HK-2 (cell line): Measurements from ENCODE around the gene FAM193A.
"Not testable (repeated sequence)": the region's sequence is repeated elsewhere in the genome, so short reads cannot be mapped to it uniquely, and the experiment has no call there.

Experiments used
- DNase-seq: peaks from one replicate; pipeline ENCODE4 v3.0.0-alpha.2; 2018; ENCODE audit not compliant: unreplicated experiment

FAM193A gene

DNA sequence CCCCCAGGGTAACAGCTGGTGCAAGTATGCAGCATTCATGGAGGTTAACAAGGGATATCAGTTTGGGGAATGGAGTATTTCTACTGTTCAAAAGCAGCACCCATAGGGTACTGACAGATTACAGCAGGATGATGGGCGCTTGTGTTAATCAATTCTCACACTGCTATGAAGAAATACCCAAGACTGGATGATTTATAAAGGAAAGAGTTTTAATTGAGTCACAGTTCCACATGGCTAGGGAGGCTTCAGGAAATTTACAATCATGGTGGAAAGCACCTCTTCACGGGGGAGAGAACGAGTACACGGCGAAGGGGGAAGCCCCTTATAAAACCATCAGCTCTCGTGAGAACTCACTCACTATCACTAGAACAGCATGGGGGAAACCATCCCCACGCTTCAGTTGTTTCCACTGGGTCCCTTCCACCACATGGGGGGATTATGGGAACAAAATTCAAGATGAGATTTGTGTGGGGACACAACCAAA lies 155.5 kb downstream of the FAM193A start:
- no peak for DNase-seq

GRCh38 chr4:2694691-2695090 lies 158.2 kb downstream of the FAM193A start:
- peak; percentile 94 for DNase-seq

DNA sequence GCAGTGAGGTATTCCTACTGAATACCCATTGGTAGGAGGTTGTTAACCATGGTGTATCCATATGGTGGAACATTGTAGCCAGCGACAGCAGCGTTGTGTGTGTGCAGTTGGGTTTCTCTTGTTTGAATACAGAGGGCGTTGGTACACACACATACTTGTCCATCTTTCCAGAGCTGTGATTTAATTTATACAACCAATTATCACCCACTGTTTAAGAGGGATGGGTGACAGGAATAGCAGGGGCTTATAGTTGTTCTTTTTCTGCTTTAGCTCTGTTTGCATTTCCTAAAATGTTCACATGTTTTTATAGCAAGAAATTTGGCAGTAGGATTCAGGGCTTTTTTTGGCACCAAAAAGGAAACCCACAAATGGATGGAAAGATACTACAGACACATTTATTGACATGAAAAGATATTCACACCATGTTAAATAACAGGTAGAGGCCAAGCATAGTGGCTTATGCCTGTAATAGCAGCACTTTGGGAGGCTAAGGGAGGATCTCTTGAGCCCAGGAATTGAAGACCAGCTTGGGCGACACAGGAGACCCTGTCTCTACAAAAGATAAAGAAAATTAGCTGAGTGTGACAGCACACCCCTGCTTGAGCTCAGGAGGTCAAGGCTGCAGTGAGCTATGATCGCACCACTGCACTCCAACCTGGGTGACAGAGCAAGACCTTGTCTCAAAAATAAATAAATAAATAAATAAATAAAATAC lies 159.1 kb downstream of the FAM193A start:
- DNase-seq = no peak

DNA sequence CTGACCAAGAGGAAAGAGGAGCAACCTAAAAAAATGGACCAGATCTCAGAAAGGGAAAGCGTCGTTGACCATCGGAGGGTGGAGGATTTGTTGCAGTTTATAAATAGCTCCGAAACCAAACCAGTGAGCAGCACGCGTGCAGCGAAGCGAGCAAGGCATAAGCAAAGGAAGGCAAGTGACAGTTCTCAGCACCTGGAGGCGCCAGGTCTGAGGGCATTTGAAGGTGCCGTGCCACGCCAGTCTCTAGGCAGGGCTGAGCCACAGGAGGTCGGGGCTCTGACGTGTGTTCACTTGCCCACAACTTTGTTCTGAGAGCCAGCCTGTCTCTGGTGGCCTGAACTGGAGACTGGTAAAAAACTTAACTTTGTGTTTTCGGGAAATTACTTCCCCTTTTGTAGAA lies 160.0 kb downstream of the FAM193A start:
- no peak for DNase-seq

DNA sequence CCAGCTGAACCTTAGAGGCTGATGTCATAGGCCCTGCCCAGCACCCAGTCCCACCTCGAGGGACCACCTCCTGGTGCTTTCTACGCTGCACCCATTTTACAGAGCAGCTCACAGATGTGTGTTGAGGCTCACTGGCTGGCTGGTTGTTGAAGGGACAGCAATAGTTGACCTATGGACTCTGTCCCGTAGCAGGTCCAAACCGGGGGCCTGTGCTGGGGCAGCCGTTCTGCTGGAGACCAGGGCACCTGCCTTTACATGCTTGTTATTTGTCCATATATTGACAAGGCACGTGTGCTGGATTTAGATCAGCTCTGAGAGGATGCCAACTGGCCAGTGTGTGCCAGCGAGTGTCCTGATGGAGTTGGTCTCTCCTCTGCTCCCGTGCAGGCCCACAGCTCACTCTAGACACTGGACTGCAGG lies 161.6 kb downstream of the FAM193A start:
- DNase-seq = no peak

DNA sequence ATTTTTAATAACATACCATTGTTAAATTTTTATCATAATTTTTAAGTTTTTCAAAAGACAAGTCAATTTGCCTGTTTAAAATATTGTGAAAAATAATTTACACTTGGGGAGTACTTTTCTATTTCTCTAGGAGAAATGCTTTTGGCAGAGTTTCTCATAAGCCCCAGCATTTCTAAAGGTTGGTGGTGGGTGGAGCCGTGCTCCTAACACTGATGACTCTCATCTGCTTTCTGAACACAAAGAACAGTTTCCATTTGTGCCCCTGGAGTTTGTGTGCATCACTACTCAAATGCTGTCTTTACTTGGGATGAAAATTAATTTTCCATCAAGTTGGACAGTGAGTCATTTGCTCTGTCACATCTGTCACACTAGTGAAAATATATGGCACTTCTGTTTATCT lies 162.1 kb downstream of the FAM193A start:
- no peak for DNase-seq

- DNase-seq = no peak
Measured at GRCh38 chr4:2698951-2699505, 162.6 kb downstream of the FAM193A start.

- no peak for DNase-seq
Measured at GRCh38 chr4:2699534-2699933, 163.1 kb downstream of the FAM193A start.

GRCh38 chr4:2700031-2700430 lies 163.6 kb downstream of the FAM193A start:
- no peak for DNase-seq

DNA sequence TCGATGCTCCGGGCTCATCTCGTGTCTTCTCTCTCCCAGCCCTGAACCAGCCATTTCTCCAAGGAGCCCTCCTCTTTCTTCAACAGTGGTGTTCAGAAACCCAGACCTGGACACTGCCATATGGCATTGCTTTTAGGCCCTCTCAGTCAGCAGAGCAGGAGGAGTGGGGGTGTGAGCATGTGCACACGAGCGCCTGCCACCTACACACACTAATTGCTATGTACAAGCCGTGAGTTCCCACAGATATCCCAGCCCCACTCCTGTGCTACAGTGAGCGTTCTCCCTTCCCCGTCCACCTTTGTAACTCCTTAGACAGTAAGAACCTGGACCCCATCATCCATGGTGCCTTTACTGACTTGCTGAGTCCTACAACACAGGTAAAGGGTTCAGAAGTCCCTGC lies 165.9 kb downstream of the FAM193A start:
- DNase-seq = no peak

DNA sequence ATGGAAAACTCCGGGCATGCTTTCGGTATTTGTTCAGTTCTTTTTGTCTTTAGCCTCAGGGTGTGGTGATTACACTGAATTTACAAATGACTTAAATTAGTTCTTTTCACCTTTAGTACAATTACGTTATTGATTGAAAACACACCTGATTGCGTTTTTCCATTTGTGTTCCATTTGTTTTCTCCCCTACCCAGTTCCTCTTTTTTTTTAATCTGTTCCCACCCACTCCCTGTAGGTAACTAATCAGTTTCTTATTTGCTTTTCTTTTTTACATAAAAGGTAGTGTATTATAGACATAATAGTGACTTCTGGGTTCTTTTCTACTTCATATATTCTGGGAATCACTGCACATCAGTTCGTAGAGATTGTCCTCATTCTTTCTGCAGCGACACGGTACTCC lies 166.3 kb downstream of the FAM193A start:
- no peak for DNase-seq

GRCh38 chr4:2712261-2712842 lies 175.9 kb downstream of the FAM193A start:
- no peak for DNase-seq

DNA sequence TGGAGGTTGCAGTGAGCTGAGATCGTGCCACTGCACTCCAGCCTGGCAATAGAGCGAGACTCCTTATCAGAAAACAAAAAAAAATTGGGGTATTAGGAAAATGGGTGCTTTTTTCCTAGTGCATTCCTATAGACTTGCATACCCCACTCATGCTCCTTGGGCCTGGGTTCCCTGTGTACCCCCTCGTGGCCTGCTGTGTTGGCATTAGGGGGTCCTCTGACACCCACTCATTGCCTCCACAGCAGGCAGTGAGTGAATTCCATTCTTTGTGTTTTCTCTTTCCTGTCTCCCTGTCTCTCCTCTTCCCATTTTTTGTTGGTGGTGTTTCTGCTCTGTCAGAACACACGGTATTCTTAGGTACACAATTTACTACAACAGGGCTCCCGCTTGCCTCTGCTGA lies 176.9 kb downstream of the FAM193A start:
- DNase-seq = no peak

GRCh38 chr4:2714061-2714770 lies 177.8 kb downstream of the FAM193A start:
- DNase-seq = no peak

GRCh38 chr4:2714918-2715317 lies 178.5 kb downstream of the FAM193A start:
- no peak for DNase-seq

DNA sequence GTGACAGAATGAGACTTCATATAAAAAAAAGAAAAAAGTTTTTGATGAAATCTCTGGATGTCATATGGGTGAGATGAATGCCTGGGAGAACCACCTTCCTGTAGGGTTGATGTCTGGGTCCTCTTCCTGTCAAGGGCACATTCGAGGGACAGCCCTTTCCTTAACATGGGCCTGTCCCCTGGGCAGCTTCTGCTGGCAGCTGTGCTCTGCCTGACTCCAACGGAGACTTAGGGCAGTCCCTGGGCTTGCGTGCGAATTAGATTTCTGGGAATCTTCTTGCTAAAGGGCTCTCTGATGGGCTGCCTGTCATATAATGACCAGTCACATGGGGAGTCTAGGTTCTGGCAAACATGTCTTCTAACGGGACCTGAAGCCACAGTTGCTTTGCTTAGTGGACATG lies 179.0 kb downstream of the FAM193A start:
- no peak for DNase-seq

DNA sequence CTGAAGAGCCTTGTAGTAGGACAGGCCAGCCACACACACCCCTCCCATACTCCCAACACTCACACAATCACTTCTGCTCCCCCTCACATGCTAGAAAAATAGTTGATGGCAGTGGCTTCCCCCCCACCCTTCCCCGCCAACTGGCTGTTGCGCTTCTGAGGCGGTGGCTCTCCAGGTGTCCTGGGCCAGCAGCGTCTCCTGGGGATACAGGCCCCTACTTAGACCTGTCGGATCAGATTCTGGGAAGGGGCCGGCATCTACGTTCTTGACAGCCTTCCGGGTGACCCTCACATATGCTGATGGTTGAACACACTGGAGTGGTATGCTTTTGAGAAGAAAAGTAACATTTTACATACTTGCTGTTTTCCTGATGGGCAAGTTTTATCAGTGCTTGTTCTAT lies 179.8 kb downstream of the FAM193A start:
- DNase-seq = no peak

- no peak for DNase-seq
Measured at GRCh38 chr4:2721586-2721985, 185.1 kb downstream of the FAM193A start.

DNA sequence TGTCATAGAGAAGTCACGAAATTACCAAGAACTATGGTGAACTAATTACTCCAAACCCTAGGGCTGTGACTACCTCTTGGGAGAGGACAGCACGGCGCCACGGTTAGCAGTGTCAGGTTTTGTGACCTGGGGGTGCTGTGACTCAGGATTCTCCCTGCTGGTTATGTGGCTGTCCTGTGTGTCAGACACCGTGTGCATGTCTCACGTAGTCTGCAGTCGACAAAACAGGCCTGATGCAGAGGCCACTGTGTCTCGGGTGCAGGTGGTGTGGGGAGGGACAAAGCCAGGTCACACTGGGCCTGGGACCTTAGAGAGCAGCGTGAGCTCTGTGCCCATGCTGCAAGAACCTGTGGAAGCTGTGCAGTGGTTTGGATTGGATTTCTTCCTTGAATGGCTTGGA lies 185.6 kb downstream of the FAM193A start:
- DNase-seq = no peak

DNA sequence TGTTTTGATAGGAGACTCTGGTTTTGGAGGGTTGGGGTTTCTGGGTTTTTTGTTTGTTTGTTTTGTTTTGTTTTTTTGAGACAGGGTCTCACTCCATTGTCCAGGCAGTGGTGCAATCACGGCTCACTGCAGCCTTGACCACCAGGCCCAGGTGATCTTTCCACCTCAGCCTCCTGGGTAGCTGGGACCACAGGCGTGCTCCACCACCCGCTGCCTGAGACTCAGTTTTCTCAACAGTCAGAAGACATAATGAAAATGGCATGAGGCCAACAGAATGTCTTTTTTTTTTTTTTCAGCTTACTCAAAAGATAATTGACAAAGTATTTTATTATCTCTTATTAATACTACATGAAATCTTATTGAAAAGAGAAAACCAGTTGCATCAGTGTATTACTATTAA lies 187.3 kb downstream of the FAM193A start:
- no peak for DNase-seq

DNA sequence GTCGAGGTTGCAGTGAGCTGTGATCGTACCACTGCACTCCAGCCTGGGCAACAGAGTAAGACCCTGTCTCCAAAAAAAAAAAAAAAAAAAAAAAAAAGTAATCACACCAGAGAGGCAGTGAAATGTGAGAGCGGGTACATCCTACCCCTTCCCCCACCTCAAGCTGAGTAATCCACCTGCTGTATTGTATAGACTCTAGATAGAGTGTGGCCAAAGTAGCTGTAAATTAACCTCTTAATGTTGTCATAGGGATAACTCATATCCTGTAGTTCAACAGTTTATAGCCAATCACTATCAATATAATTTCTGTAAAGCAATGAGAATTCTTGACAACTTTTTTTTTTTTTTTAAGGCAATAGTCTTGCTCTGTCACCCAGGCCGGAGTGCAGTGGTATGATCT lies 188.9 kb downstream of the FAM193A start:
- DNase-seq = no peak

GRCh38 chr4:2726881-2727280 lies 190.4 kb downstream of the FAM193A start:
- DNase-seq = not testable (repeated sequence)

DNA sequence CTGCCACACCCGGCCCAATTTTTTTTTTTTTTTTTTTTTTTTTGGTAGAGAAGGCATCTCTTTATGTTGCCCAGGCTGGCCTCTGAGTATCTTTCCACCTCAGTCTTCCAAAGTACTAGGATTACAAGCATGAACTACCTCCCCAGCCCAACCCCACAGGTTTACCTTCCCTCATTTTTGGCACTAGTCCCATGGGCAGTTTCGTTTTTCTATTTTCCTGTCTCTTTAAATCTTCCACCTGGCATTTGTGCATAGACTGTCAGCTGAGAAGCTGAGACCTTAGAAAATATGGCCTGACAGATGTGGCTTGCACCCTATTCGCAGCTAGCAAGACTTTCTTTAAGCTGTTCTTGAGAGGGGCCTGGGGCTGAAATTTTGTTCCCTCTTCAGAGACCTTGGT lies 191.8 kb downstream of the FAM193A start:
- DNase-seq = no peak
